ENCODE results near the gene ZNF532. TPM values are rescaled to one million over a fixed set of nuclear protein-coding genes. Genes with fewer than 3 reads are reported as not detected.

Gene ZNF532
- total RNA-seq, 1 donor from 2014 or later, result 69.4 TPM

- Histone ChIP-seq H3K27me3 (ENCODE audit: control insufficient read depth in 3 of 3, insufficient read depth in 3 of 3, low read length in 3 of 3) (no peaks in the 10 kb centered on the region), H3K4me3 (ENCODE audit: low read length in 3 of 3) (no peak overlapping the region), H3K4me1 (ENCODE audit: control insufficient read depth in 3 of 3, insufficient read depth in 3 of 3, low read length in 3 of 3) (peaks cover 42 to 52% (median 49%) of the 10 kb centered on the region in 3 donors), H3K9me3 (ENCODE audit: control insufficient read depth in 3 of 3, low read length in 3 of 3) (no peaks in the 10 kb centered on the region), H3K36me3 (ENCODE audit: control insufficient read depth in 3 of 3, insufficient read depth in 3 of 3, low read length in 3 of 3) (no peaks in the 10 kb centered on the region), H3K27ac (ENCODE audit: low read depth, low read length) (peak overlapping the region; percentile 96), H3K9ac (ENCODE audit: low read depth in 1 of 3, low read length in 3 of 3) (no peak overlapping the region)
Measured at GRCh38 chr18:58861353-58861752, 3.3 kb upstream of the ZNF532 start.

- Histone ChIP-seq H3K4me1 (ENCODE audit: control insufficient read depth in 3 of 3, insufficient read depth in 3 of 3, low read length in 3 of 3) (peaks cover 47 to 57% (median 54%) of the 10 kb centered on the region in 3 donors), H3K9ac (ENCODE audit: low read depth in 1 of 3, low read length in 3 of 3) (peak overlapping the region in 1 of 3 donors; percentile 88), H3K9me3 (ENCODE audit: control insufficient read depth in 3 of 3, low read length in 3 of 3) (no peaks in the 10 kb centered on the region), H3K4me3 (ENCODE audit: low read length in 3 of 3) (no peak overlapping the region), H3K27me3 (ENCODE audit: control insufficient read depth in 3 of 3, insufficient read depth in 3 of 3, low read length in 3 of 3) (no peaks in the 10 kb centered on the region), H3K27ac (ENCODE audit: low read depth, low read length) (peak overlapping the region; percentile 96), H3K36me3 (ENCODE audit: control insufficient read depth in 3 of 3, insufficient read depth in 3 of 3, low read length in 3 of 3) (no peaks in the 10 kb centered on the region)
Measured at GRCh38 chr18:58861861-58862301, 2.8 kb upstream of the ZNF532 start.

GRCh38 chr18:58862356-58862755 is 2.3 kb upstream of the ZNF532 start:
- Histone ChIP-seq H3K9ac (ENCODE audit: low read depth in 1 of 3, low read length in 3 of 3) (peak overlapping the region; percentile 88 to 90 (median 88)), H3K4me3 (ENCODE audit: low read length in 3 of 3) (peak overlapping the region; percentile 61 to 80 (median 75)), H3K36me3 (ENCODE audit: control insufficient read depth in 3 of 3, insufficient read depth in 3 of 3, low read length in 3 of 3) (peaks cover 0 to 1% (median 0%) of the 10 kb centered on the region in 3 donors), H3K27me3 (ENCODE audit: control insufficient read depth in 3 of 3, insufficient read depth in 3 of 3, low read length in 3 of 3) (no peaks in the 10 kb centered on the region), H3K9me3 (ENCODE audit: control insufficient read depth in 3 of 3, low read length in 3 of 3) (no peaks in the 10 kb centered on the region), H3K4me1 (ENCODE audit: control insufficient read depth in 3 of 3, insufficient read depth in 3 of 3, low read length in 3 of 3) (peaks cover 52 to 62% (median 59%) of the 10 kb centered on the region in 3 donors), H3K27ac (ENCODE audit: low read depth, low read length) (peak overlapping the region; percentile 96)

- Histone ChIP-seq H3K4me3 (ENCODE audit: low read length in 3 of 3) (peak overlapping the region; percentile 61 to 80 (median 75)), H3K9ac (ENCODE audit: low read depth in 1 of 3, low read length in 3 of 3) (peak overlapping the region; percentile 88 to 90 (median 88)), H3K4me1 (ENCODE audit: control insufficient read depth in 3 of 3, insufficient read depth in 3 of 3, low read length in 3 of 3) (peaks cover 58 to 68% (median 66%) of the 10 kb centered on the region in 3 donors), H3K9me3 (ENCODE audit: control insufficient read depth in 3 of 3, low read length in 3 of 3) (no peaks in the 10 kb centered on the region), H3K36me3 (ENCODE audit: control insufficient read depth in 3 of 3, insufficient read depth in 3 of 3, low read length in 3 of 3) (peaks cover 0 to 6% (median 4%) of the 10 kb centered on the region in 3 donors), H3K27ac (ENCODE audit: low read depth, low read length) (peak overlapping the region; percentile 96), H3K27me3 (ENCODE audit: control insufficient read depth in 3 of 3, insufficient read depth in 3 of 3, low read length in 3 of 3) (no peaks in the 10 kb centered on the region)
Measured at GRCh38 chr18:58862851-58863538, 1.7 kb upstream of the ZNF532 start.

- Histone ChIP-seq H3K27ac (ENCODE audit: low read depth, low read length) (peak overlapping the region; percentile 87), H3K9me3 (ENCODE audit: control insufficient read depth in 3 of 3, low read length in 3 of 3) (no peaks in the 10 kb centered on the region), H3K36me3 (ENCODE audit: control insufficient read depth in 3 of 3, insufficient read depth in 3 of 3, low read length in 3 of 3) (peaks cover 5 to 10% (median 8%) of the 10 kb centered on the region in 3 donors), H3K9ac (ENCODE audit: low read depth in 1 of 3, low read length in 3 of 3) (peak overlapping the region; percentile 62 to 84 (median 70)), H3K4me1 (ENCODE audit: control insufficient read depth in 3 of 3, insufficient read depth in 3 of 3, low read length in 3 of 3) (peaks cover 60 to 67% (median 66%) of the 10 kb centered on the region in 3 donors), H3K4me3 (ENCODE audit: low read length in 3 of 3) (peak overlapping the region in 2 of 3 donors; percentile 24 to 61), H3K27me3 (ENCODE audit: control insufficient read depth in 3 of 3, insufficient read depth in 3 of 3, low read length in 3 of 3) (no peaks in the 10 kb centered on the region)
Measured at GRCh38 chr18:58863539-58864145, 1.0 kb upstream of the ZNF532 start.

GRCh38 chr18:58865033-58865590 is 435 bp downstream of the ZNF532 start:
- peaks cover 51 to 59% (median 54%) of the 10 kb centered on the region in 3 donors for H3K4me1 ChIP-seq (ENCODE audit: control insufficient read depth in 3 of 3, insufficient read depth in 3 of 3, low read length in 3 of 3)

GRCh38 chr18:58865701-58866065 is 1.0 kb downstream of the ZNF532 start:
- peaks cover 54 to 65% (median 56%) of the 10 kb centered on the region in 3 donors for H3K4me1 ChIP-seq (ENCODE audit: control insufficient read depth in 3 of 3, insufficient read depth in 3 of 3, low read length in 3 of 3)
- no peaks in the 10 kb centered on the region for H3K27me3 ChIP-seq (ENCODE audit: control insufficient read depth in 3 of 3, insufficient read depth in 3 of 3, low read length in 3 of 3)
- no peaks in the 10 kb centered on the region for H3K9me3 ChIP-seq (ENCODE audit: control insufficient read depth in 3 of 3, low read length in 3 of 3)
- H3K4me3 ChIP-seq (ENCODE audit: low read length in 3 of 3), result peak overlapping the region in 1 of 3 donors; percentile 61
- H3K36me3 ChIP-seq (ENCODE audit: control insufficient read depth in 3 of 3, insufficient read depth in 3 of 3, low read length in 3 of 3), result peaks cover 18 to 20% (median 18%) of the 10 kb centered on the region in 3 donors
- peak overlapping the region; percentile 87 for H3K27ac ChIP-seq (ENCODE audit: low read depth, low read length)
- peak overlapping the region in 1 of 3 donors; percentile 51 for H3K9ac ChIP-seq (ENCODE audit: low read depth in 1 of 3, low read length in 3 of 3)

More at GRCh38 chr18:58865033-58865590, 435 bp downstream of the ZNF532 start:
- Histone ChIP-seq H3K9ac (ENCODE audit: low read depth in 1 of 3, low read length in 3 of 3) (peak overlapping the region in 2 of 3 donors; percentile 50 to 84), H3K27me3 (ENCODE audit: control insufficient read depth in 3 of 3, insufficient read depth in 3 of 3, low read length in 3 of 3) (no peaks in the 10 kb centered on the region), H3K9me3 (ENCODE audit: control insufficient read depth in 3 of 3, low read length in 3 of 3) (no peaks in the 10 kb centered on the region), H3K4me3 (ENCODE audit: low read length in 3 of 3) (peak overlapping the region; percentile 24 to 61 (median 50)), H3K27ac (ENCODE audit: low read depth, low read length) (peak overlapping the region; percentile 87), H3K36me3 (ENCODE audit: control insufficient read depth in 3 of 3, insufficient read depth in 3 of 3, low read length in 3 of 3) (peaks cover 12 to 16% (median 13%) of the 10 kb centered on the region in 3 donors)

GRCh38 chr18:58866066-58866772 is 1.5 kb downstream of the ZNF532 start:
- Histone ChIP-seq H3K9ac (ENCODE audit: low read depth in 1 of 3, low read length in 3 of 3) (peak overlapping the region; percentile 0 to 51 (median 35)), H3K4me1 (ENCODE audit: control insufficient read depth in 3 of 3, insufficient read depth in 3 of 3, low read length in 3 of 3) (peaks cover 57 to 70% (median 58%) of the 10 kb centered on the region in 3 donors), H3K36me3 (ENCODE audit: control insufficient read depth in 3 of 3, insufficient read depth in 3 of 3, low read length in 3 of 3) (peaks cover 20 to 22% (median 21%) of the 10 kb centered on the region in 3 donors), H3K4me3 (ENCODE audit: low read length in 3 of 3) (peak overlapping the region; percentile 1 to 34 (median 8)), H3K27me3 (ENCODE audit: control insufficient read depth in 3 of 3, insufficient read depth in 3 of 3, low read length in 3 of 3) (no peaks in the 10 kb centered on the region), H3K27ac (ENCODE audit: low read depth, low read length) (peak overlapping the region; percentile 10), H3K9me3 (ENCODE audit: control insufficient read depth in 3 of 3, low read length in 3 of 3) (no peaks in the 10 kb centered on the region)

GRCh38 chr18:58866773-58867150 is 2.1 kb downstream of the ZNF532 start:
- peaks cover 22 to 27% (median 24%) of the 10 kb centered on the region in 3 donors for H3K36me3 ChIP-seq (ENCODE audit: control insufficient read depth in 3 of 3, insufficient read depth in 3 of 3, low read length in 3 of 3)
- H3K27me3 ChIP-seq (ENCODE audit: control insufficient read depth in 3 of 3, insufficient read depth in 3 of 3, low read length in 3 of 3), result no peaks in the 10 kb centered on the region
- H3K4me3 ChIP-seq (ENCODE audit: low read length in 3 of 3), result no peak overlapping the region
- H3K4me1 ChIP-seq (ENCODE audit: control insufficient read depth in 3 of 3, insufficient read depth in 3 of 3, low read length in 3 of 3), result peaks cover 57 to 70% (median 58%) of the 10 kb centered on the region in 3 donors
- H3K9ac ChIP-seq (ENCODE audit: low read depth in 1 of 3, low read length in 3 of 3), result peak overlapping the region in 2 of 3 donors; percentile 9 to 51
- no peaks in the 10 kb centered on the region for H3K9me3 ChIP-seq (ENCODE audit: control insufficient read depth in 3 of 3, low read length in 3 of 3)
- H3K27ac ChIP-seq (ENCODE audit: low read depth, low read length), result peak overlapping the region; percentile 55

Measured in skeletal muscle tissue (tissue), 4 donors.